NT2/D1 (cell line): ENCODE data around the gene DBF4B.
"Not testable (repeated sequence)": the region's sequence is repeated elsewhere in the genome, so short reads cannot be mapped to it uniquely, and the experiment has no call there.

Experiments used
- SUZ12 ChIP-seq: IDR thresholded peaks from 2 replicates; pipeline ENCODE4 v1.6.1; 2011; ENCODE audit not compliant: insufficient read length, insufficient read depth; ENCODE audit errors: extremely low read depth
- YY1 ChIP-seq: IDR thresholded peaks from 2 replicates; pipeline ENCODE4 v1.6.1; 2011; ENCODE audit not compliant: insufficient read length, insufficient read depth

GRCh38 chr17:44726121-44726520 is 17.7 kb downstream of the DBF4B start:
- TF ChIP-seq YY1, SUZ12: not testable (repeated sequence)
